Sigmoid colon (tissue), 7 donors: Measurements from ENCODE around the gene STRBP. TPM values are rescaled to one million over a fixed set of nuclear protein-coding genes. Genes with fewer than 3 reads are reported as not detected.

Experiments used
- DNase-seq: peaks from one replicate; pipeline ENCODE4 v3.0.0-alpha.2; 2019
- H3K27ac ChIP-seq, 4 donors: fragments of 200-600 bp; sonication (generic); one replicate each; pipeline ENCODE4 v1.5.1; 2016 to 2019; ENCODE audit warnings: mild to moderate bottlenecking in 1 of 4
- H3K27me3 ChIP-seq, 3 donors: fragments of 200-600 bp; sonication (generic); one replicate each; pipeline ENCODE4 v1.5.1; 2019; ENCODE audit warnings: mild to moderate bottlenecking in 1 of 3
- H3K36me3 ChIP-seq, 4 donors: fragments of 200-600 bp; sonication (generic); one replicate each; pipeline ENCODE4 v1.5.1; 2016 to 2019
- H3K4me1 ChIP-seq, 4 donors: fragments of 200-600 bp; sonication (generic); one replicate each; pipeline ENCODE4 v1.5.1; 2017 to 2019
- H3K4me3 ChIP-seq, 4 donors: fragments of 200-600 bp; sonication (generic); one replicate each; pipeline ENCODE4 v1.5.1; 2017 to 2019; ENCODE audit warnings: mild to moderate bottlenecking in 2 of 4, moderate library complexity in 1 of 4
- H3K9me3 ChIP-seq, 4 donors: fragments of 200-600 bp in 3 of 4; sonication (generic) in 3 of 4; one replicate each; pipeline versions ENCODE4 v1.5.1 to v1.6.1; 2013 to 2019
- CTCF ChIP-seq, 4 experiments: fragments of 450-650 bp in 3 of 4; fragments of 200-600 bp in 1 of 4; IDR thresholded peaks; one replicate each; pipeline ENCODE4 v1.5.1; 2016 to 2019; ENCODE audit warnings: antibody characterized with exemption in 4 of 4, mild to moderate bottlenecking in 3 of 4, moderate library complexity in 2 of 4
- EP300 ChIP-seq, 4 donors: sonication (generic); formaldehyde crosslinking; IDR thresholded peaks; one replicate each; pipeline ENCODE4 v1.6.1; 2017; ENCODE audit warnings: antibody characterized with exemption in 4 of 4
- POLR2A ChIP-seq, 2 donors: fragments of 450-650 bp; IDR thresholded peaks; one replicate each; pipeline ENCODE4 v1.6.1; 2016; ENCODE audit warnings: antibody characterized with exemption in 2 of 2, mild to moderate bottlenecking in 2 of 2, moderate library complexity in 2 of 2
- POLR2AphosphoS5 ChIP-seq, 4 donors: sonication (generic); formaldehyde crosslinking; IDR thresholded peaks; one replicate each; pipeline ENCODE4 v1.6.1; 2017; ENCODE audit warnings: antibody characterized with exemption in 4 of 4
- WGBS, 2 donors: extraction: QIAGEN DNeasy Blood & Tissue Kit; methylation state at CpG; one replicate each; pipeline ENCODE4 v1.1.7; 2013; 5-methylcytosine and 5-hydroxymethylcytosine counted together
- intact Hi-C: fragments of 100-400 bp; cut with DNase I; formaldehyde crosslinking; loops from one replicate; pipeline ENCODE4 v1.15.1; 2023
- polyA plus RNA-seq, 3 donors: library from polyadenylated mRNA; stranded (reverse); fragments of 200-250 nt; gene quantifications; one replicate each; pipeline ENCODE4 v1.2.3, GENCODE V29; 2013
- total RNA-seq, 4 donors: library from RNA; depleted of rRNA; stranded (reverse); fragments of >200 nt; gene quantifications; one replicate each; pipeline ENCODE4 v1.1.0, GENCODE V29; 2016
- donor health status: healthy with polysubstance abuse.
- donor health status: Bipolar disorder and iron deficiency.
- donor health status: healthy.

Gene STRBP
- total and polyA plus RNA-seq, 7 donors = 13.3 to 32.2 (median 18.0) TPM

- intact Hi-C loops = no loop called here
- 94 to 96% methylated on average over 1 of the region's 1 CpG for WGBS, 2 donors
- TF ChIP-seq POLR2AphosphoS5 (IDR thresholded peaks at IDR 0.05) (no peak), POLR2A (IDR thresholded peaks at IDR 0.05) (no peak), CTCF (IDR thresholded peaks at IDR 0.05) (no peak), EP300 (IDR thresholded peaks at IDR 0.05) (no peak)
- H3K4me3 ChIP-seq = no peak overlapping the region
- DNase-seq = no peak
- no peaks in the 10 kb centered on the region for H3K27me3 ChIP-seq
- H3K9me3 ChIP-seq = no peaks in the 10 kb centered on the region
- H3K36me3 ChIP-seq = no peaks in the 10 kb centered on the region
- H3K27ac ChIP-seq = no peak overlapping the region
- H3K4me1 ChIP-seq = no peaks in the 10 kb centered on the region
These were observed 32.9 kb downstream of the STRBP start for GRCh38 chr9:123235448-123235847.

GRCh38 chr9:123234853-123235252, 33.5 kb downstream of the STRBP start:
- Histone ChIP-seq H3K27ac (no peak overlapping the region), H3K36me3 (no peaks in the 10 kb centered on the region), H3K4me3 (no peak overlapping the region), H3K9me3 (no peaks in the 10 kb centered on the region), H3K27me3 (no peaks in the 10 kb centered on the region), H3K4me1 (no peaks in the 10 kb centered on the region)
- intact Hi-C loops = no loop called here
- no peak for DNase-seq
- WGBS, 2 donors = 70 to 93% methylated on average over 3 of the region's 3 CpGs
- TF ChIP-seq CTCF (IDR thresholded peaks at IDR 0.05) (no peak), EP300 (IDR thresholded peaks at IDR 0.05) (no peak), POLR2A (IDR thresholded peaks at IDR 0.05) (no peak), POLR2AphosphoS5 (IDR thresholded peaks at IDR 0.05) (no peak)

- intact Hi-C loops = no loop called here
- 97 to 98% methylated on average over 3 of the region's 3 CpGs for WGBS, 2 donors
- H3K9me3 ChIP-seq = no peaks in the 10 kb centered on the region
These were observed 36.1 kb downstream of the STRBP start for GRCh38 chr9:123232332-123232731.

GRCh38 chr9:123231421-123231820, 37.0 kb downstream of the STRBP start:
- WGBS, 2 donors = 97 to 100% methylated on average over 1 of the region's 1 CpG
- TF ChIP-seq POLR2AphosphoS5 (IDR thresholded peaks at IDR 0.05) (no peak), POLR2A (IDR thresholded peaks at IDR 0.05) (no peak), EP300 (IDR thresholded peaks at IDR 0.05) (no peak), CTCF (IDR thresholded peaks at IDR 0.05) (no peak)

More at GRCh38 chr9:123232332-123232731, 36.1 kb downstream of the STRBP start:
- H3K4me1 ChIP-seq = no peaks in the 10 kb centered on the region
- H3K27me3 ChIP-seq = no peaks in the 10 kb centered on the region
- no peak overlapping the region for H3K4me3 ChIP-seq
- H3K36me3 ChIP-seq = no peaks in the 10 kb centered on the region
- no peak overlapping the region for H3K27ac ChIP-seq
- DNase-seq = no peak
- TF ChIP-seq CTCF (IDR thresholded peaks at IDR 0.05) = no peak
- TF ChIP-seq POLR2AphosphoS5 (IDR thresholded peaks at IDR 0.05) = no peak
- no peak for TF ChIP-seq EP300 (IDR thresholded peaks at IDR 0.05)
- TF ChIP-seq POLR2A (IDR thresholded peaks at IDR 0.05) = no peak

GRCh38 chr9:123228967-123229366, 39.4 kb downstream of the STRBP start:
- Histone ChIP-seq H3K4me3 (no peak overlapping the region), H3K27me3 (no peaks in the 10 kb centered on the region), H3K4me1 (peaks cover 0 to 3% (median 2%) of the 10 kb centered on the region in 4 donors), H3K27ac (no peak overlapping the region), H3K36me3 (no peaks in the 10 kb centered on the region), H3K9me3 (no peaks in the 10 kb centered on the region)
- DNase-seq = no peak
- intact Hi-C loops = loop anchor here (10.0 kb wide), 1 partner anchor 144 kb away; no protein-coding TSS in a partner anchor
- no peak for TF ChIP-seq POLR2A (IDR thresholded peaks at IDR 0.05)
- TF ChIP-seq EP300 (IDR thresholded peaks at IDR 0.05) = no peak
- no peak for TF ChIP-seq CTCF (IDR thresholded peaks at IDR 0.05)
- no peak for TF ChIP-seq POLR2AphosphoS5 (IDR thresholded peaks at IDR 0.05)
- 58 to 81% methylated on average over 4 of the region's 4 CpGs for WGBS, 2 donors

More at GRCh38 chr9:123231421-123231820, 37.0 kb downstream of the STRBP start:
- intact Hi-C loops = no loop called here
- H3K4me1 ChIP-seq = no peaks in the 10 kb centered on the region
- no peaks in the 10 kb centered on the region for H3K36me3 ChIP-seq
- no peaks in the 10 kb centered on the region for H3K9me3 ChIP-seq
- no peak overlapping the region for H3K4me3 ChIP-seq
- no peak overlapping the region for H3K27ac ChIP-seq
- DNase-seq = no peak
- no peaks in the 10 kb centered on the region for H3K27me3 ChIP-seq
